HG02981 (cell line): Measurements from ENCODE around the gene PNPT1.
"Not testable (repeated sequence)": the region's sequence is repeated elsewhere in the genome, so short reads cannot be mapped to it uniquely, and the experiment has no call there.

Experiments
- ATAC-seq: cut with Tn5 transposase; IDR thresholded peaks from one replicate; pipeline ENCODE4 v1.9.1; 2021; ENCODE audit warnings: mild to moderate bottlenecking, moderate library complexity; ENCODE audit not compliant: unreplicated experiment

PNPT1 gene

DNA sequence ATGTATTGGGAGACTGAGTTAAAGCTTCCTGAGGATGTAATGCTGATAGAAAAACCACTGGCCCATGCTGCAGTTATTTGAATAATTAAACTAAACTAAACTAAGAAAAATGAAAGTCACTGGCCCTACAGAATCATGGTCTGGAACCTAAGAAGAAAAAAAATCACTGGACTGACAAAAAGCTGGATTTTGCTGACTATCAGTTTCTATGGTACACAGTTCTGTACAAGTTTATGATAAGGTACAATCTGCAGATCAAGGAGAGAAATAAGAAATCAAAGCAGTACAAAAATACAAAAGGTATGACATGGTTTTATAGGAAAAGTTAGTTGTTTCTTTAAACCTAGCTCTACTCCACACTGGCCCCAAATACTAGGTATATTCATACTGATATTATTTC, 91.8 kb downstream of the PNPT1 start:
- no peak for ATAC-seq

DNA sequence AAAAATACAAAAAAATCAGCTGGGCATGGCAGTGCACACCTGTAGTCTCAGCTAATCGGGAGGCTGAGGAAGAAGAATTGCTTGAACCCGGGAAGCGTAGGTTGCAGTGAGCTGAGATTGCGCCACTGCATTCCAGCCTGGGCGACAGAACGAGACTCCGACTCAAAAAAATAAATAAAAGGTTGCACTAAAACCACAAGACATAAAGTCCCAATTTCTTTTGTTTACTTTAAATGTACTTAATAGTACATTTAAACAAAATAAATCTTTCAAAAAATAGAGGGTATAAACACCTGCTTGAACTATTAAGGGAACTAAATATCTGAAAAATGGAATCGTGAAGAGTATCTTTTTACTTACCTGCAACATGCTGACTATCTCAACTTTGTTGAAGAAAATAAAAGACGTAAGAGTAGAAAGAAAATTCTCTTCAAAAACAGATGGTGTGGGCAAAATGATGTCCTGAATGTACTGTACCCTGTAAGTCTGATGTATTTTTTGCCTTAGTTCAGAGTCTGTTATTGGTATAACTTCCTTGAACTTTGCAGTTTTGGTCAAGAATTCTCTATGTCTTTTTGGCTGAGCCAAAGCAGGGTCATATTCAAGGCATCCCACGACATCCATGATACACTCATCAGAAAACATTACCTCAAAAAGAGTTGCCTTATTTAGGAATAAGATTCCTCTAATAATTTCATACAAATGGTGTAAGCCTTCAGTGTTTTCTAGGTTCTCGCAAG, 95.4 kb downstream of the PNPT1 start:
- no peak for ATAC-seq

DNA sequence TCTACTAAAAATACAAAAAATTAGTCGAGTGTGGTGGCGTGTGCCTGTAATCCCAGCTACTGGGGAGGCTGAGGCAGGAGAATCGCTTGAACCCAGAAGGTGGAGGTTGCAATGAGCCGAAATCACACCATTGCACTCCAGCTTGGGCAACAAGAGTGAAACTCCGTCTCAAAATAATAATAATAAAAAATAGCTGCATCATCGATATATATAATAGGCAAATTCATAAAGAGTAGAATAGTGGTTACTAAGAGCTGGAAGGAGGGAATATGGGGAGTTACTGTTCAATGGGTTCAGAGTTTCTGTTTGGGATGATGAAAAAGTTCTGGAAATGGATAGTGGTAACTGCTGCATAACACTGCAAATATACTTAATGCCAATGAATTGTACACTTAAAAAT, 96.8 kb downstream of the PNPT1 start:
- ATAC-seq, result not testable (repeated sequence)

DNA sequence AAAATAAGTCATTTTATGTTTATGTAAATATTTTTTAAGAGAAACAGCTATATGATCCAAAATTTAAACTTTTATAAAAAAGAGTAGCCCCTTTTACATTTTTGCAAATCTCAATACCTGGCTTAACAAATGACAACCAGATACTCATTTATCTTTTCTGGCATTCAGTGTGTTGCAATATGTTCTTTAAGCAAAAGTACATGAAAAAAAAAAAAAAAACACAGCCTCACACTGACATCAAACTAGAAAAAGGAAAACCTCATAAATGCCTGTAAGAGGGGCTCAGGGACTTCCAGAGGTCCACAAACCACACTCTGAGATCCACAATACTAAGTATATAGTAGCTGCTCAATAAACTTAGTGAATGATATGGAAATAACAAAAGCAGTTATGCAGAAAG, 98.1 kb downstream of the PNPT1 start:
- ATAC-seq, result no peak

DNA sequence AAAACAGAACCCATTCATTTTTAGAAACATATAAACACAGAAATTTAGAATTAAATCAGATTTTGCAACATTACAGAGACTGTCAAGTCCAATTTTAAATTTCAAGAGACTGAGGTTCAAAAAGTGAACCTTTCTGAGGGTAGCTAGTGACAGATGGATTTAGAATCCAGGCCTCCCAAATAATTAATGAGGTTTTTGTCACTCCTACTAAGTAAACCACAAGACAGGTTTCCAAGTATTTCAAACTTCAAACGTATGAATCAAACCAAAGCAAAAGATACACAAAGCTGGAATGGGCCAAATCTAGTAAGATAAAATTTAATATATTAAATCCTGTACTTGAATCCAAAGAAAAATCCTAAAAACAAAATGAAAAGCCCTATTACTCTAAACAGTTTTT, 101.5 kb downstream of the PNPT1 start:
- ATAC-seq, result no peak

DNA sequence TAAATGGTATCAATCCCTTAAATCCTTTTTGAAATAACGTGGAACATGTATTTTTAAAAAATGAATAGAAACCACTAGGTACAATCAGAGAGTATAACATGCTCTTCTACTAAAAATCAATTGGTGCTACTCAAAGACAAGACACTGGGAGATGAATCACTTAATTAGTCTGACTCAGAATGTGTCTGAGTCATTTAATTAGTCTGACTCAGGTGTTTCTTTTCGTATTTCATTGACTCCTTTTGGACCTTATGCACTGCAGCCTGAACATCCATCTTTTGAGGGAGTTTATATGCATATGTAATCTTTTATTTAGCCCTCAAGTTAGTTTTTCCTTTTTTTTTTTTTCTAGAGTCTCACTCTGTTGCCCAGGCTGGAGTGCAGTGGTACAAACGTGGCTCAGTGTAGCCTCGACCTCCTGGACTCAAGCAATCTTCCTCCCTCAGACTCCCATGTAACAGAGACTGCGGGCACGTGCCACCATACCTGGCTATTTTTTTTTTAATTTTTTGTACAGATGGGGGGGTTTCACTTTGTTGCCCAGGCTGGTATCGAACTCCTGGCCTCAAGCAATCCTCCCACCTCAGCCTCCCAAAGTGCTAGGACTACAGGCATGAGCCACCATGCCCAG, 102.7 kb downstream of the PNPT1 start:
- ATAC-seq, result peak; percentile 87

DNA sequence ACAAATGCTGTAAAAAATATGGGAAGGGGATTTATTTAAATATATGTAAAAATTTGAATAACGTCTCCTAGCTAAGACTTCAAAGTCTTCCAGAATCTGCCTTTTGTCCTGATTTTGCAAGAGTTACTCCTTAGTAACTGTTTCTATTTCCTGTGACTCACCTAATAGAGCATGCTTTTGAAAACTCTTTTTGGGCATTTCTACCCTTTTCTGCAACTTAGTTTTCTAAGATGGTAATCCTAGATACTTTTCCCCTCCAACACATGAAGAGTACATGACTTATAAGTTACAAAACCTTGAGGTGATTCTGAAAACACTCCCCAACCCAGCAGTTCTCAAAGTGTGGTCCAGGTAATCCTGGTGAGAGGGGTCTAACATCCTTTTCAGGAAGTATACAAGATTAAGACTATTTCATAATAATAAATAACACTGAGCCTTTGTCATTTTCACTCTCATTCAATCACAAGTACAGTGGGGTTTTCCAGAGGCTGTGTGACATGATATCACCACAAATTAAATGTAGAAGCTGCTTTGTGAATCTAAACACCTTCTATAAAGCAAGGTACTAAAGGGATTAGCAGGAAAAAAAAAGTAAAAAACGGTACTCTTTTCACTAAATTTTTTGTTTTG, 108.1 kb downstream of the PNPT1 start:
- ATAC-seq, result no peak
